ENCODE measurements around the gene DOCK10. TPM values are rescaled to one million over a fixed set of nuclear protein-coding genes. Genes with fewer than 3 reads are reported as not detected.

Gene DOCK10
- total RNA-seq, 1 donor from 2014 or later = 2.0 TPM

GRCh38 chr2:225041207-225041850, 939 bp downstream of the DOCK10 start:
- peak; percentile 48 to 64 for DNase-seq (ENCODE audit: low read depth in 2 of 2)

- DNase-seq (ENCODE audit: low read depth in 2 of 2) = peak in 1 of 2 donors; percentile 17
Measured at GRCh38 chr2:225040856-225041206, 1.4 kb downstream of the DOCK10 start.

GRCh38 chr2:225040142-225040541, 2.1 kb downstream of the DOCK10 start:
- no peak for DNase-seq (ENCODE audit: low read depth in 2 of 2)

- no peak for DNase-seq (ENCODE audit: low read depth in 2 of 2)
Measured at GRCh38 chr2:225038231-225038523, 4.1 kb downstream of the DOCK10 start.

GRCh38 chr2:225037415-225038230, 4.6 kb downstream of the DOCK10 start:
- no peak for DNase-seq (ENCODE audit: low read depth in 2 of 2)

GRCh38 chr2:225036431-225036830, 5.8 kb downstream of the DOCK10 start:
- no peak for DNase-seq (ENCODE audit: low read depth in 2 of 2)

GRCh38 chr2:225033440-225034318, 8.6 kb downstream of the DOCK10 start:
- no peak for DNase-seq (ENCODE audit: low read depth in 2 of 2)

GRCh38 chr2:225032246-225032645, 10.0 kb downstream of the DOCK10 start:
- DNase-seq (ENCODE audit: low read depth in 2 of 2) = peak in 1 of 2 donors; percentile 24

- no peak for DNase-seq (ENCODE audit: low read depth in 2 of 2)
Measured at GRCh38 chr2:225031599-225031998, 10.7 kb downstream of the DOCK10 start.

- no peak for DNase-seq (ENCODE audit: low read depth in 2 of 2)
Measured at GRCh38 chr2:225030893-225031292, 11.4 kb downstream of the DOCK10 start.

- no peak for DNase-seq (ENCODE audit: low read depth in 2 of 2)
Measured at GRCh38 chr2:225030203-225030602, 12.1 kb downstream of the DOCK10 start.

GRCh38 chr2:225028572-225028971, 13.7 kb downstream of the DOCK10 start:
- DNase-seq (ENCODE audit: low read depth in 2 of 2) = no peak

GRCh38 chr2:225027061-225027762, 15.1 kb downstream of the DOCK10 start:
- no peak for DNase-seq (ENCODE audit: low read depth in 2 of 2)

GRCh38 chr2:225025917-225026571, 16.2 kb downstream of the DOCK10 start:
- DNase-seq (ENCODE audit: low read depth in 2 of 2) = peak in 1 of 2 donors; percentile 69

- DNase-seq (ENCODE audit: low read depth in 2 of 2) = no peak
Measured at GRCh38 chr2:225022188-225022587, 20.1 kb downstream of the DOCK10 start.

- no peak for DNase-seq (ENCODE audit: low read depth in 2 of 2)
Measured at GRCh38 chr2:225020168-225020849, 22.0 kb downstream of the DOCK10 start.

- DNase-seq (ENCODE audit: low read depth in 2 of 2) = no peak
Measured at GRCh38 chr2:225019105-225019504, 23.2 kb downstream of the DOCK10 start.

- DNase-seq (ENCODE audit: low read depth in 2 of 2) = no peak
Measured at GRCh38 chr2:225017713-225018112, 24.6 kb downstream of the DOCK10 start.

- DNase-seq (ENCODE audit: low read depth in 2 of 2) = no peak
Measured at GRCh38 chr2:225017098-225017685, 25.1 kb downstream of the DOCK10 start.
